Measurements from ENCODE around the gene DNAJB13.

Gene DNAJB13

GRCh38 chr11:73999581-74000306 is 48.9 kb downstream of the DNAJB13 start:
- H3K4me3 ChIP-seq (ENCODE audit: low read depth, low read length): no peak overlapping the region
- DNase-seq (ENCODE audit: low read depth): peak; percentile 38
- TF ChIP-seq, protein P1, sequence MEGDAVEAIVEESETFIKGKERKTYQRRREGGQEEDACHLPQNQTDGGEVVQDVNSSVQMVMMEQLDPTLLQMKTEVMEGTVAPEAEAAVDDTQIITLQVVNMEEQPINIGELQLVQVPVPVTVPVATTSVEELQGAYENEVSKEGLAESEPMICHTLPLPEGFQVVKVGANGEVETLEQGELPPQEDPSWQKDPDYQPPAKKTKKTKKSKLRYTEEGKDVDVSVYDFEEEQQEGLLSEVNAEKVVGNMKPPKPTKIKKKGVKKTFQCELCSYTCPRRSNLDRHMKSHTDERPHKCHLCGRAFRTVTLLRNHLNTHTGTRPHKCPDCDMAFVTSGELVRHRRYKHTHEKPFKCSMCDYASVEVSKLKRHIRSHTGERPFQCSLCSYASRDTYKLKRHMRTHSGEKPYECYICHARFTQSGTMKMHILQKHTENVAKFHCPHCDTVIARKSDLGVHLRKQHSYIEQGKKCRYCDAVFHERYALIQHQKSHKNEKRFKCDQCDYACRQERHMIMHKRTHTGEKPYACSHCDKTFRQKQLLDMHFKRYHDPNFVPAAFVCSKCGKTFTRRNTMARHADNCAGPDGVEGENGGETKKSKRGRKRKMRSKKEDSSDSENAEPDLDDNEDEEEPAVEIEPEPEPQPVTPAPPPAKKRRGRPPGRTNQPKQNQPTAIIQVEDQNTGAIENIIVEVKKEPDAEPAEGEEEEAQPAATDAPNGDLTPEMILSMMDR (IDR thresholded peaks at IDR 0.05; ENCODE audit: insufficient read depth, low read depth, low read length, missing control alignments): no peak

- TF ChIP-seq, protein P1 (IDR thresholded peaks at IDR 0.05; ENCODE audit: insufficient read depth, low read depth, low read length, missing control alignments): no peak
- DNase-seq (ENCODE audit: low read depth): no peak
- no peak overlapping the region for H3K4me3 ChIP-seq (ENCODE audit: low read depth, low read length)
These were observed 49.7 kb downstream of the DNAJB13 start for GRCh38 chr11:74000307-74001133.

GRCh38 chr11:74001822-74002286 is 51.0 kb downstream of the DNAJB13 start:
- TF ChIP-seq, protein P1 (IDR thresholded peaks at IDR 0.05; ENCODE audit: insufficient read depth, low read depth, low read length, missing control alignments): no peak
- DNase-seq (ENCODE audit: low read depth): no peak
- no peak overlapping the region for H3K4me3 ChIP-seq (ENCODE audit: low read depth, low read length)

- H3K4me3 ChIP-seq (ENCODE audit: low read depth, low read length): no peak overlapping the region
- TF ChIP-seq, protein P1 (IDR thresholded peaks at IDR 0.05; ENCODE audit: insufficient read depth, low read depth, low read length, missing control alignments): no peak
- DNase-seq (ENCODE audit: low read depth): no peak
These were observed 52.0 kb downstream of the DNAJB13 start for GRCh38 chr11:74002832-74003231.

DNA sequence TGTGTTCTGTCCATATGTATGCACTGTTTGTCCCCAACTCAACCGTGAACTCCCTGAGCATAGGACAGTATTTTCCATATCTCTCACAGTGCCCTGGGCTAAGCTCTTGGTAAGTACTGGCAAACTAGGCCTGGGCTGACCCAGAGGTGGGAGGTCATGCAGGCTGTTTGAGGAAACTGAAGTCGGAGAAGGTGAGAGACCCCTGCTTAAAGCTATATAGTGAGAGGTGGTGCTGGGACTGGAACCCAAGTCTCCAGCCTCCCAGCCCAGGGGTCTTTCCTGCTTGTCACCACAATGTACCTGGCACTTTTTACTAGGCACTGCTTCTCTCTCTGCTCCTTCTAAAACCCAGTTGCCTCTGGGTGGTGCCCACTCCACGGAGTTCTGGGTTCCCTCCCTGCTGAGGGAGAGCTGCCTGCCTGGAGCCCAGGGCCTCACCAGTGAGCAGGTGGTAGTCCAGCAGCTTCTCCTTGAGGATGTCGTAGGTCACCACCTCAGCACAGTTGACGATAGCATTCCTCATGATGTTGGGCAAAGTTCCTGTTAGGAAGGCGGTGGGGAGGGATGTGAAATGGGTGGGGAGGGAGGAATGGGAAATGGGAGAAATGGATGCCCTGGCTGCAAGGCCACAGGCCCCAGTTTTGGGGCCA is 53.3 kb downstream of the DNAJB13 start:
- H3K4me3 ChIP-seq (ENCODE audit: low read depth, low read length): no peak overlapping the region
- DNase-seq (ENCODE audit: low read depth): no peak
- TF ChIP-seq, protein P1 (IDR thresholded peaks at IDR 0.05; ENCODE audit: insufficient read depth, low read depth, low read length, missing control alignments): no peak

GRCh38 chr11:74004759-74005615 is 54.2 kb downstream of the DNAJB13 start:
- peak; percentile 58 for DNase-seq (ENCODE audit: low read depth)
- TF ChIP-seq, protein P1 (IDR thresholded peaks at IDR 0.05; ENCODE audit: insufficient read depth, low read depth, low read length, missing control alignments): no peak
- H3K4me3 ChIP-seq (ENCODE audit: low read depth, low read length): no peak overlapping the region
